Loucy (cell line): ENCODE results near the gene KCNK1.

Source experiments
- H2AFZ ChIP-seq: fragments of 200-600 bp; sonication (generic); 2 replicates; pipeline ENCODE4 v1.6.0; 2016; ENCODE audit warnings: antibody characterized with exemption, mild to moderate bottlenecking, low read length, moderate library complexity
- H3F3A ChIP-seq: fragments of 200-600 bp; 2 replicates; pipeline ENCODE4 v1.6.0; 2016; ENCODE audit warnings: antibody characterized with exemption, low read depth, mild to moderate bottlenecking
- H3K27me3 ChIP-seq: fragments of 200-600 bp; sonication (generic); 2 replicates; pipeline ENCODE4 v1.6.1; 2014; ENCODE audit warnings: low read length, mild to moderate bottlenecking; ENCODE audit not compliant: insufficient read depth, poor library complexity, severe bottlenecking
- H3K36me3 ChIP-seq: fragments of 200-600 bp; sonication (generic); 2 replicates; pipeline ENCODE4 v1.6.1; 2016; ENCODE audit warnings: low read length; ENCODE audit not compliant: insufficient read depth
- H3K4me1 ChIP-seq: fragments of 200-600 bp; sonication (generic); 2 replicates; pipeline ENCODE4 v1.5.1; 2014; ENCODE audit warnings: low read length, mild to moderate bottlenecking; ENCODE audit not compliant: insufficient read depth, poor library complexity, severe bottlenecking
- H3K4me2 ChIP-seq: fragments of 200-600 bp; sonication (generic); 2 replicates; pipeline ENCODE4 v1.6.0; 2014; ENCODE audit warnings: antibody characterized with exemption, low read length, low read depth, mild to moderate bottlenecking; ENCODE audit not compliant: poor library complexity, severe bottlenecking
- H3K4me3 ChIP-seq: fragments of 200-600 bp; sonication (generic); 2 replicates; pipeline ENCODE4 v1.5.1; 2014; ENCODE audit warnings: low read length, mild to moderate bottlenecking, mixed read lengths; ENCODE audit not compliant: poor library complexity, severe bottlenecking
- H3K79me2 ChIP-seq: fragments of 200-600 bp; sonication (generic); 2 replicates; pipeline ENCODE4 v1.6.1; 2014; ENCODE audit warnings: low read length; ENCODE audit not compliant: insufficient read depth
- H3K9ac ChIP-seq: fragments of 200-600 bp; sonication (generic); 2 replicates; pipeline ENCODE4 v1.6.0; 2014; ENCODE audit warnings: mild to moderate bottlenecking, low read depth, low read length, moderate library complexity; ENCODE audit not compliant: poor library complexity, severe bottlenecking
- H3K9me2 ChIP-seq: fragments of 200-600 bp; sonication (generic); replicated peaks from 2 replicates; pipeline ENCODE4 v1.6.1; 2016; ENCODE audit warnings: low read depth, low read length, mixed read lengths
- H3K9me3 ChIP-seq: fragments of 200-600 bp; sonication (generic); 2 replicates; pipeline ENCODE4 v1.6.1; 2014; ENCODE audit warnings: mild to moderate bottlenecking, antibody characterized with exemption, low read length, low read depth; ENCODE audit not compliant: insufficient read depth
- H4K20me1 ChIP-seq: fragments of 200-600 bp; sonication (generic); 2 replicates; pipeline ENCODE4 v1.6.0; 2014; ENCODE audit warnings: antibody characterized with exemption, low read length, mild to moderate bottlenecking; ENCODE audit not compliant: insufficient read depth, poor library complexity, severe bottlenecking
- CTCF ChIP-seq: fragments of 200-600 bp; sonication (generic); conservative IDR thresholded peaks from 2 replicates; pipeline ENCODE4 v1.5.1; 2014; ENCODE audit warnings: mild to moderate bottlenecking, antibody characterized with exemption, low read length
- EZH2phosphoT487 ChIP-seq: fragments of 200-600 bp; IDR thresholded peaks from 2 replicates; pipeline ENCODE4 v1.6.1; 2018; ENCODE audit warnings: antibody characterized with exemption, mild to moderate bottlenecking, moderate library complexity, borderline replicate concordance

Gene KCNK1

GRCh38 chr1:233710031-233710430, 96.1 kb downstream of the KCNK1 start:
- H3K27me3 ChIP-seq = no peaks in the 10 kb centered on the region
- no peaks in the 10 kb centered on the region for H3K9me3 ChIP-seq
- H2AFZ ChIP-seq = no peak overlapping the region
- H3F3A ChIP-seq = no peaks in the 10 kb centered on the region
- TF ChIP-seq EZH2phosphoT487 = no peak
- no peak overlapping the region for H3K4me3 ChIP-seq
- no peak overlapping the region for H3K4me2 ChIP-seq
- no peaks in the 10 kb centered on the region for H3K79me2 ChIP-seq
- H3K9me2 ChIP-seq = no peaks in the 10 kb centered on the region
- no peaks in the 10 kb centered on the region for H4K20me1 ChIP-seq
- H3K4me1 ChIP-seq = no peaks in the 10 kb centered on the region
- H3K9ac ChIP-seq = no peak overlapping the region
- no peaks in the 10 kb centered on the region for H3K36me3 ChIP-seq

GRCh38 chr1:233710507-233710906, 96.6 kb downstream of the KCNK1 start:
- H3K4me2 ChIP-seq = no peak overlapping the region
- no peak overlapping the region for H2AFZ ChIP-seq
- TF ChIP-seq EZH2phosphoT487 (no peak), CTCF (no peak)
- no peaks in the 10 kb centered on the region for H3F3A ChIP-seq
- H4K20me1 ChIP-seq = no peaks in the 10 kb centered on the region
- no peaks in the 10 kb centered on the region for H3K27me3 ChIP-seq
- H3K9ac ChIP-seq = no peak overlapping the region
- no peaks in the 10 kb centered on the region for H3K79me2 ChIP-seq
- no peaks in the 10 kb centered on the region for H3K9me3 ChIP-seq
- H3K9me2 ChIP-seq = no peaks in the 10 kb centered on the region
- no peak overlapping the region for H3K4me3 ChIP-seq
- no peaks in the 10 kb centered on the region for H3K4me1 ChIP-seq
- no peaks in the 10 kb centered on the region for H3K36me3 ChIP-seq

- Histone ChIP-seq H3K27me3 (no peaks in the 10 kb centered on the region), H4K20me1 (no peaks in the 10 kb centered on the region), H3K9me3 (no peaks in the 10 kb centered on the region), H3K4me2 (no peak overlapping the region), H3K4me3 (no peak overlapping the region), H3K4me1 (no peaks in the 10 kb centered on the region), H2AFZ (no peak overlapping the region), H3K36me3 (no peaks in the 10 kb centered on the region), H3K9ac (no peak overlapping the region), H3F3A (no peaks in the 10 kb centered on the region), H3K9me2 (no peaks in the 10 kb centered on the region), H3K79me2 (no peaks in the 10 kb centered on the region)
- TF ChIP-seq CTCF = no peak
- TF ChIP-seq EZH2phosphoT487 = no peak
Observed at GRCh38 chr1:233714631-233715217, 100.8 kb downstream of the KCNK1 start.

- no peaks in the 10 kb centered on the region for H3K79me2 ChIP-seq
- TF ChIP-seq EZH2phosphoT487 = no peak
- TF ChIP-seq CTCF = no peak
- H3K9ac ChIP-seq = no peak overlapping the region
- no peaks in the 10 kb centered on the region for H3K4me1 ChIP-seq
- no peaks in the 10 kb centered on the region for H3K9me3 ChIP-seq
- no peak overlapping the region for H3K4me3 ChIP-seq
- no peaks in the 10 kb centered on the region for H3K36me3 ChIP-seq
- H3K27me3 ChIP-seq = no peaks in the 10 kb centered on the region
- no peaks in the 10 kb centered on the region for H4K20me1 ChIP-seq
- H2AFZ ChIP-seq = no peak overlapping the region
- H3K9me2 ChIP-seq = no peaks in the 10 kb centered on the region
- H3F3A ChIP-seq = no peaks in the 10 kb centered on the region
- no peak overlapping the region for H3K4me2 ChIP-seq
Observed at GRCh38 chr1:233718057-233718456, 104.2 kb downstream of the KCNK1 start.
